GM06990 (cell line): ENCODE data around the gene FOXP4.

Experiments
- DNase-seq: peaks from one replicate; pipeline ENCODE4 v3.0.0-alpha.2; 2011; ENCODE audit not compliant: insufficient read length; ENCODE audit errors: extremely low read depth
- H3K27me3 ChIP-seq: replicated peaks from 2 replicates; pipeline ENCODE4 v1.6.0; 2011; ENCODE audit warnings: low read length; ENCODE audit not compliant: control insufficient read depth, insufficient read depth
- H3K36me3 ChIP-seq: 2 replicates; pipeline ENCODE4 v1.5.1; 2011; ENCODE audit warnings: low read length; ENCODE audit not compliant: control insufficient read depth, insufficient read depth
- H3K4me3 ChIP-seq: replicated peaks from 2 replicates; pipeline ENCODE4 v1.5.1; 2011; ENCODE audit warnings: low read depth, mild to moderate bottlenecking, control low read depth, low read length
- TF ChIP-seq, protein P1 (sequence below): IDR thresholded peaks from 2 replicates; pipeline ENCODE4 v1.5.1; 2011; ENCODE audit warnings: low read length, control low read depth, mild to moderate bottlenecking, inconsistent platforms; ENCODE audit not compliant: insufficient read depth, poor library complexity, severe bottlenecking

Gene FOXP4

DNA sequence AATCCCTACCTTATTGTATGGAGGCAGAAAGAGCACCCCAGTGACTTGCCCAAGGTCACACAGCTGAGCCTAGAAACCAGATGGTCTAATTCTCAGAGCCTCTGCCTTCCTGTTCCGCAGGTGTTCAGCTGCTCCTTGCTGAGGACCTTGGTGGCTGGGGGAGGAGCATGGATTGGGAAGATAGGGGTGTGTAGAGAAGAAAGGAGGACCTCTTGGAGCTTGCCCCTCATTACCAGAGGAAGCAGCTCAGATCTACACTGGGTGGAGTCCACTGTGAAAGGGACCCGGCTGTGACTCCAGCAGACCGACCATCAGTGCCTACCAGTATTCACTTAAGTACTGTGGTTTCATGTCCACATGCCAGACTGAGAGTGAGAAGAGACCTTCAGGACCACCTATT is 15.2 kb downstream of the FOXP4 start:
- H3K27me3 ChIP-seq = no peaks in the 10 kb centered on the region
- DNase-seq = no peak
- H3K36me3 ChIP-seq = peaks cover 12% of the 10 kb centered on the region
- peak overlapping the region; percentile 63; the same call in 1 of the 2 replicates for H3K4me3 ChIP-seq
- TF ChIP-seq, protein P1, sequence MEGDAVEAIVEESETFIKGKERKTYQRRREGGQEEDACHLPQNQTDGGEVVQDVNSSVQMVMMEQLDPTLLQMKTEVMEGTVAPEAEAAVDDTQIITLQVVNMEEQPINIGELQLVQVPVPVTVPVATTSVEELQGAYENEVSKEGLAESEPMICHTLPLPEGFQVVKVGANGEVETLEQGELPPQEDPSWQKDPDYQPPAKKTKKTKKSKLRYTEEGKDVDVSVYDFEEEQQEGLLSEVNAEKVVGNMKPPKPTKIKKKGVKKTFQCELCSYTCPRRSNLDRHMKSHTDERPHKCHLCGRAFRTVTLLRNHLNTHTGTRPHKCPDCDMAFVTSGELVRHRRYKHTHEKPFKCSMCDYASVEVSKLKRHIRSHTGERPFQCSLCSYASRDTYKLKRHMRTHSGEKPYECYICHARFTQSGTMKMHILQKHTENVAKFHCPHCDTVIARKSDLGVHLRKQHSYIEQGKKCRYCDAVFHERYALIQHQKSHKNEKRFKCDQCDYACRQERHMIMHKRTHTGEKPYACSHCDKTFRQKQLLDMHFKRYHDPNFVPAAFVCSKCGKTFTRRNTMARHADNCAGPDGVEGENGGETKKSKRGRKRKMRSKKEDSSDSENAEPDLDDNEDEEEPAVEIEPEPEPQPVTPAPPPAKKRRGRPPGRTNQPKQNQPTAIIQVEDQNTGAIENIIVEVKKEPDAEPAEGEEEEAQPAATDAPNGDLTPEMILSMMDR = no peak

DNA sequence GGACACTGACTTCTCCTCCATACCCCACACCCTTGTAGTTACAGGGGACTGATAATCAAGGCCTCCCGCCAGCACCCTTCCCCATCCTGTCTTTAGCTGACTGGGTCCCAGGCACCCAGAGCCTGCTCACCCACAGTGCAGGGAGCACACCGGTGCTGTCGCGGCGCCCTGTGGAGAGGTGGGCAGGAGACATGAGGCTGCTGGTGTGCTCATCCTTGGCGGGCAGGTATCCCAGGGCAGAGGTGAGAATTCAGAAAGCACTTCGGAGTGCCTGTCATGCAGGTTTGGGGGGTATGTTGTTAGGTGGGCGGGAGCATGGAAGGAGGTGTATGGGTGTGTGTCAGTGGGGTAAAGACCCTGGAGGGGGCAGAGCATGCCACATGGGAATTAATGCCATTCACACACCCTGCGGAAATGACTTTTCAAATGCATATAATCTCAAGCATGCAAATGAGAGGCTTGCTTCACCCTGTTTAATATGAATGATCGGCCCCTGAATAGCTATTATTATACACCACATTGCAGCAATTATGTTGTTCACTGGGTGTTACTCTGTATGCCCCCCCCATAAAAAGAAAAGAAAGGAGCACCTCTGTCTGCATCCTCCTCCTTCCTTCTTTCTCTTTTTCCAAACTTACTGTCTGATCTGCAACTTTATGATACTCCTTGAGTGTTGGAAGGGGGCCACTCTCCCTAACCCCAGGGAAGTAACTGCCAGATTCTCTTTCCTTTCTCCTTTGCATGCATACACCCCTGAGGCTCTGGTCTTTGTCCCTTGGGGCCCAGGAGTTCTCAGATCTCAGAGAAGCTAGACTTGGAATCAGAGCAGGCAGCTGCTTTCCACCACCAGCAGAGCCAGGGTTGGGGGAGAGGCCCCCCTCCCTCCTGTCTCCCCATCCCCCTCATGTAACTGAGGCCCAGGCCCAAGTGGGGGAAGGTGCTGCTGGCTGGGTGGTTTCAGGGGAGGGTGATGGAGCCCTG is 16.0 kb downstream of the FOXP4 start:
- Histone ChIP-seq H3K36me3 (peaks cover 20% of the 10 kb centered on the region), H3K4me3 (no peak overlapping the region), H3K27me3 (no peaks in the 10 kb centered on the region)
- TF ChIP-seq, protein P1 = no peak
- DNase-seq = no peak

DNA sequence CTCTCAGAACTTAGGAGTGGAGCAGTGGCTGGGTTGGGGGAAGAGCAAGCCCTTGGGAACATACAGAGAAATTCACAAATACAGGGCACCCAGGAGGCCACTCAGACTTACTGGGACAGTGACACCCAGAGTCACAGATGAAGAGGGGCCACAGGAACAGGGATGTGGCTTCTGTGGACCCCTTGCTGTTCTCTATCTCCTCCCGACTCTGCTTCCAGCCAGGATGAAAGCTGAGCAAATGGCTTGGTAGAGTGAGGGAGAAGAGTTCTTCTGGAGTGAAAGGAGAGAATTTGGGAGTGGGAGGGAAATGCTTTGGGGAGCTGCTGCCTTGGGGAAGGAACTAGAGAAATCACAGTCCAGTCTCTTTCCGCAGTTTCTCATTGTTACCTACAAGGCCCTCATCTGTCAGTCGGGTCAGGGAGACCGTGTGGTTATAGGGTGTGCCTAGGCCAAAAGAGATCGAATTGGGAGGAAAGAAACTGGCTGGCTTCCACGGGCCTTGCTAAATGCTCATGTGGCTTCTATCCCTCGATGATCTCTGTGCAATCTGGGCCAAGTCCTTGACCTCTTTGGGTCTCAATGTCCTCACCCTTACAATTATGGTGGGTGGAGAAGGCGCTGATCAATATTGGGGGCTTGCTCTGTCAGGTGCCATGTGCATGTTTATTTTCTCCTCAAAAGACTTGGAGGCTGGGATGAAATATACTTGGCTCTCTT is 17.0 kb downstream of the FOXP4 start:
- no peak for DNase-seq
- Histone ChIP-seq H3K36me3 (peaks cover 17% of the 10 kb centered on the region), H3K27me3 (no peaks in the 10 kb centered on the region), H3K4me3 (no peak overlapping the region)
- TF ChIP-seq, protein P1 = no peak

DNA sequence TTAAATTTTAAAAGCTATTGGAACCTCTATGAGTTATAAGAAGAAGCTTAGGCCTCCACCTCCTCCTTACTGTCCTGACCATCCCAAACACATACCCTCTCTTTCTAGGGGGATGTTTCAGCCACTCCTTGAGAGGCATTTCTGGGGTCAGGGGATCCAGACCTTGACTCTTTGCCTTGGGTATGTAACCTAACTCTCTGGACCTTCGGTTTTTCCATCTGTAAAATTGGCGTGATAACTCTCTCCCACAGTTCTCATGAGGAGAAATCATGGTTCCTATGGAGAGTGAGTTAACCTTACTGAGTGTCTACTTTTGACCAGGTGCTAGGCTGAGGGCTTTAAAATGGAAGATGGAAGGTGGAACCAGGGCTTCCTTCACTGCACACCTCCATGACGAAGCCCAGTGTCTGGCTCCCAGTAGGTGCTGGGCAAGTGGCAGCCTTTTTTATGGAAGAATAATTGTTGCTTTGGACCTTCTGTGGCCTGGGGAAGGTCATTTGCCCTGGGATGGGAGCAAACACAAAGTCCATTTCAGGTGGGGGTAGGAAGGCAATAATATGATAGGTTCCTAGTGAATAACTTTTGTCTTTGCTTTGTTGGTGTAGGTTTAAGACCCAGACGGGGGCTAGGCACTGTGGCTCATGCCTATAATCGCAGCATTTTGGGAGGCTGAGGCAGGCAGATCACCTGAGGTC is 18.4 kb downstream of the FOXP4 start:
- Histone ChIP-seq H3K4me3 (no peak overlapping the region), H3K36me3 (peaks cover 22% of the 10 kb centered on the region), H3K27me3 (no peaks in the 10 kb centered on the region)
- DNase-seq = no peak
- TF ChIP-seq, protein P1 = no peak

DNA sequence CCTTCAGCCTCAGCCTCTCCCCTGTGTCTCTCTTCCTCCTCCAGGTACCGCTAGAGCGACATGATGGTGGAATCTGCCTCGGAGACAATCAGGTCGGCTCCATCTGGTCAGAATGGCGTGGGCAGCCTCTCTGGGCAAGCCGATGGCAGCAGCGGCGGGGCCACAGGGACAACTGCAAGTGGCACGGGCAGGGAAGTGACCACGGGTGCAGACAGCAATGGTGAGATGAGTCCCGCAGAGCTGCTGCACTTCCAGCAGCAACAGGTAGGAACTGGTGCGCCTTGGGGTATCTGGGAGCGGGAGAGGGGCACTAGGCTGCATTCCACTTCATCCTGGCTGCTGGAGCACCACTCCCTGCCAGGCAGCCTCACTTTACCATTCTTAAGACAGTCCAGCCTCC is 19.5 kb downstream of the FOXP4 start:
- TF ChIP-seq, protein P1 = no peak
- H3K36me3 ChIP-seq = peaks cover 28% of the 10 kb centered on the region
- H3K27me3 ChIP-seq = no peaks in the 10 kb centered on the region
- H3K4me3 ChIP-seq = no peak overlapping the region
- DNase-seq = no peak
